PFSK-1 (cell line): ENCODE measurements around the gene AMIGO2.

ENCODE experiments used
- FOXP2 ChIP-seq: optimal IDR thresholded peaks from 2 replicates; pipeline ENCODE3; 2011; ENCODE audit warnings: borderline replicate concordance, control low read depth, inconsistent platforms; ENCODE audit not compliant: insufficient read depth; ENCODE audit errors: extremely low read length, extremely low read depth
- POLR2AphosphoS5 ChIP-seq: IDR thresholded peaks from 2 replicates; pipeline ENCODE4 v1.6.1; 2012; ENCODE audit warnings: low read depth, mild to moderate bottlenecking, control low read depth, low read length, moderate library complexity
- REST ChIP-seq, 2 experiments: IDR thresholded peaks; 2 replicates each; pipeline versions ENCODE4 v1.6.1 to v1.8.0; 2011 to 2012; ENCODE audit warnings: low read depth in 2 of 2, low read length in 2 of 2, control low read depth in 1 of 2, inconsistent platforms in 1 of 2, mild to moderate bottlenecking in 1 of 2, moderate library complexity in 1 of 2; ENCODE audit not compliant: insufficient read depth in 1 of 2
- SIN3A ChIP-seq: IDR thresholded peaks from 2 replicates; pipeline ENCODE4 v1.6.1; 2012; ENCODE audit warnings: mild to moderate bottlenecking, low read length, moderate library complexity, borderline replicate concordance; ENCODE audit not compliant: insufficient read depth
- TAF1 ChIP-seq: IDR thresholded peaks from 2 replicates; pipeline ENCODE4 v1.6.1; 2012; ENCODE audit warnings: low read length, control low read depth, borderline replicate concordance; ENCODE audit not compliant: insufficient read depth

AMIGO2 gene

GRCh38 chr12:47087088-47087688, 7.4 kb upstream of the AMIGO2 start:
- no peak for TF ChIP-seq SIN3A
- TF ChIP-seq TAF1 = no peak
- no peak for TF ChIP-seq REST (IDR thresholded peaks at IDR 0.05; ENCODE audit: insufficient read depth in 1 of 2, low read depth in 2 of 2, low read length in 2 of 2)
- TF ChIP-seq FOXP2 = no peak
- TF ChIP-seq POLR2AphosphoS5 = no peak

GRCh38 chr12:47085815-47086252, 6.1 kb upstream of the AMIGO2 start:
- TF ChIP-seq FOXP2 (peak; percentile 63), POLR2AphosphoS5 (no peak)

- no peak for TF ChIP-seq FOXP2
- TF ChIP-seq REST (IDR thresholded peaks at IDR 0.05; ENCODE audit: insufficient read depth in 1 of 2, low read depth in 2 of 2, low read length in 2 of 2) = no peak
- no peak for TF ChIP-seq POLR2AphosphoS5
Measured at GRCh38 chr12:47084172-47084571, 4.4 kb upstream of the AMIGO2 start.

- TF ChIP-seq SIN3A (no peak), TAF1 (no peak), REST (IDR thresholded peaks at IDR 0.05; ENCODE audit: insufficient read depth in 1 of 2, low read depth in 2 of 2, low read length in 2 of 2) (no peak), POLR2AphosphoS5 (no peak), FOXP2 (no peak)
Measured at GRCh38 chr12:47082796-47083621, 3.2 kb upstream of the AMIGO2 start.

GRCh38 chr12:47082283-47082682, 2.5 kb upstream of the AMIGO2 start:
- no peak for TF ChIP-seq REST (IDR thresholded peaks at IDR 0.05; ENCODE audit: insufficient read depth in 1 of 2, low read depth in 2 of 2, low read length in 2 of 2)
- TF ChIP-seq POLR2AphosphoS5 = no peak
- no peak for TF ChIP-seq SIN3A
- TF ChIP-seq FOXP2 = no peak
- no peak for TF ChIP-seq TAF1
